ENCODE measurements around the gene C3orf22.
"Not testable (repeated sequence)": the region's sequence is repeated elsewhere in the genome, so short reads cannot be mapped to it uniquely, and the experiment has no call there.

C3orf22 gene, protein sequence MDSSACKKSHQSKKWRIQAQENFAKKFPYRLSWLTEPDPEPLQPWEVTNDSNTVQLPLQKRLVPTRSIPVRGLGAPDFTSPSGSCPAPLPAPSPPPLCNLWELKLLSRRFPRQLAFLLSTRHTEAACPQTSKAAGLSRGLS

DNA sequence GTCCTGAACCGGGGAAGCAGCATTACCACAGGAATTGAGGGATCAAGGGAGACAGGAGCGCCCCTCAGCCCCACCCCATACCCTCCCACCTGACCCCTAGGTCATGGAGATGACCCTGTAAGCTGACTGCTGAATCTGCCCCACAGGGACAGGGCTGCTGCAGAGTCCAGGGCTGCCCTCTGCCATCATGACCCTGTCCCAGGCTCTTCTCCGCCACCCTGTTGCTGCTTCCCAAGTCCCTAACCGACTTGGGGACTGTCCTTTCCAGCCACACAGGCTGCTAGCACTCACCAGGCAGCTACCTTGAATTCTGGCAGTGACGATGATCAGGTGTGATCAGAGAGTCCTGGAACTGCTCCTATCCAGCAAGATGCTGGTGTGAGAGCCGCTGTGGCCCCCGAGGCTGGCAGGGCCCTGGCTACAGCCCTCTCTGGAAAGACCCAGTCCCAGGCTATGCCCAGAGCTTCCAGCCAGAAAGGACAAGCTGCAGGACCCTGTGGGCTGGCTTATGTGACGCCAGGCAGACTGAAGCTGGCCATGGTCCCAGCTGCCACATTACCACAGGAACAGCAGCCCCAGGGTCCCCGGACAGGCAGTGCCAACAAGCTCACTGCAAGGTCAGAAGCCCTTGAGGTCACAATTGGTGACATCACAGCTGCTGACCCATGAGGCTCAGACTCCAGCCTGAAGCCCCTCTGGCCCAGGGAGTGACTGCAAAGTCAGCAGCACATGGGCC lies at the start of gene C3orf22:
C3orf22 (minus strand) TSS at position 597 of the 736 bp plus-strand sequence. CDS start 5,542 bp downstream, outside the sequence.
- DNase-seq (ENCODE audit: low read depth, low spot score): no peak

DNA sequence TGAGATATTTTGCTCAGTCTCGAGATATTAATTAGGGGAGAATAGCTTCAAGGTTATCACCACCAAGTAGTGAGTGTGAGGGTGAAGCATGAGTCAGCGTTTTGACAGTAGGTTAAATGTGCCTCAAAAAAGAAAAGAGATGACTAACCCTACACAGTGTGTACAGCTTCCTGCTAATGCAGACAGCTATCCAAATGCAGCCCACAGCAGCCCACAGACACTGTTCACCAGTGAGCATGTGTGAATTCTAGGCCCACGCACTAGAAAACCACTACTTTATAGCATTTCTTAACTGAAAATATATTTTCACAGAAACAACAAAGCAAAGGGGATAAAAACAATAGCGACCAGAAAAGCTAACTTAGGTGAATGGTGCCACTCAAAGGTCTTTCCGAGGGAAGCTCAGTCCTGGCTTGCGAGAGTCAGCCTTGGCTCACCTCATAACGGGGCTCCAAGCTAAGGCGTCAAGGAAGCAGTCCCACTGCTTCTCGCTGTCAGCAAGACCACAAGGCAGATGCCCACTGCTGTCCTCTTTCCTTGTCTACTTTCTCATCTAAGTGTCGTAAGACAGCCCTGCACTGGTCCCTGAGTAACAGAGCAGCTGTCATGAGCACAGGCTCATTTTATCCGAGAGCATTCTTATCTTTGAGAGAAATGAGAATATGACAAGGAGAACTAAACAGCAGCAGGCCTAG lies 48.6 kb upstream of the C3orf22 start:
- no peak for DNase-seq (ENCODE audit: low read depth, low spot score)

DNA sequence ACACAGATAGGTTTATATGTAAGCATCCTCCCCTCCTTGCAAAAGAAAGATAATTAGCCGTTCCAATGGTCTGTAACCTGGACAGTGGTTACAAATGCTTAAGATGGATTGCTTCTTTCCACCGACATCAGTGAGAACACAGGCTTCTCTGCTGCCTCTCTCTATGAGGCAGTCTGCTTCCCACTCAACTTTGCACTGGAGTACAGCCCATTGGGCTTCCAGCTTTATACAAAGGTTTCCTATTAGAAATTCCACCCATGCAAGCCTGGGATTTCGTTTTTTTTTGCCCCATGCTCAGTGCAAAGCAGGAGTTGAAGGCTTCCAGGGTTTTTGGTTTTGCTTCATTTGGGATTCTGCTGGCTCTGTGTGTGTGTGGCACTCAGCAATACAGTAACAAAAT lies 47.3 kb upstream of the C3orf22 start:
- no peak for DNase-seq (ENCODE audit: low read depth, low spot score)

DNA sequence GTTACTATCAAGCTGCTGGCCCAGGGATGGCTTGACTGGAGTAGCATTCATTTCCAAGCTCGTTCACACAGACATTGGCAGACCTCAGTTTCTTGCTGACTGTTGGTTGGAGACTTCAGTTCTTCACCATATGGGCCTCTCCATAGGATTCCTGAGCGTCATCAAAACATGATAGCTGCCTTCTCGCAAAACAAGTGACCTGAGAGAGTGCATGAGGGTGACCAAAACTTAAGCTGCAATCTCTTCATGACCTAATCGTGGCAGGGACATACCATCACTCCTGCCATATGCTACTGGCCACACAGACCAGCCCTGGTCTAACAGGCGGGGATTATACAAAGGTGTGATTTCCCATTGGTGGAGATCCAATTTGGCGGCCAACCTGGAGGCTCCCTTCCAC lies 46.0 kb upstream of the C3orf22 start:
- DNase-seq (ENCODE audit: low read depth, low spot score): no peak

DNA sequence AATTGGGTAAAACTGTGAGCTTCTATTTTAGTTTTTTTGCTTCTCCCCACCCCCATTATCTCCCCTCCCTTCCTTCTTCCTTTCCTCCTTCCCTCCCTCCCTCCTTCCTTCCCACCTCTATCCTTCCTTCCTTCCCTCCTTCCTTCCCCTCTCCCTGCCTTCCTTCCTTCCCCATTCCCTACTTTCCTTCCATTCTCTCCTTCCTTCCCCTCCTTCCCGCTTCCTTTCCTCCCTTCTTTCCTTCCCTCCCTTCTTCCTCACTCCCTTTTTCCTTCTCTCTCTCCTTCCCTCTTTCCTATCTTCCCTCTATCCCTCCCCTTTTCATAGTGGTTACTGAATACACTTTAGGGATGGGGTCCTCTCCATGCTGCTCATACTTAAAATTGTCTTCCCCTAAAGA lies 40.4 kb upstream of the C3orf22 start:
- no peak for DNase-seq (ENCODE audit: low read depth, low spot score)

DNA sequence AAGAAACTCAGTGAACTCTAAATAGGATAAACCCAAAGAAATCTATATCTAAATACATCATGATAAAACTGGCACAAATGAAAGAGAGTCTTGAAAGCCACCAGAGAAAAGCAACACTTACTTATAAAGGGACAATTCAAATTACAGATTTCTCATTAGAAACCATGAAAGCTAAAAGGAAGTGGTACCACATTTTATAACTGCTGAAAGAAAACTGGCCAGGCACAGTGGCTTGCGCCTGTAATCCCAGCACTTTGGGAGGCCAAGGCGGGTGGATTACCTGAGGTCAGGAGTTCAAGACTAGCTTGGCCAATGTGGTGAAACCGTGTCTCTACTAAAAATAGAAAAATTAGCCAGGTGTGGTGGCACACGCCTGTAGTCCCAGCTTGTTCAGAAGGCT lies 36.7 kb upstream of the C3orf22 start:
- DNase-seq (ENCODE audit: low read depth, low spot score): not testable (repeated sequence)

DNA sequence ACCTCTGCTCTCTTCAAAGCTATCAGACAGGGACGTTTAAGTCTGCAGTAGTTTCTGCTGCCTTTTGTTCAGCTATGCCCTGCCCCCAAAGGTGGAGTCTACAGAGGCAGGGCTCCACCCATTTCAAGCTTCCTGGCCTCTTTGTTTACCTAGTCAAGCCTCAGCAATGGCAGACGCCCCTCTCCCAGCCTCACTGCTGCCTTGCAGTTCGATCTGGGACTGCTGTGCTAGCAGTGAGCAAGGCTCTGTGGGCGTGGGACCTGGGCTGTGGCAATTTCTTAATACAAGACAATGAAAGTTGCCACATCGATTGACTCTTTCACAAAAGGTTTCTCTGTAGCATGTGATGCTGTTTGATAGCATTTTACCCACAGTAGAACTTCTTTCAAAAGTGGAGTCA lies 32.8 kb upstream of the C3orf22 start:
- not testable (repeated sequence) for DNase-seq (ENCODE audit: low read depth, low spot score)

DNA sequence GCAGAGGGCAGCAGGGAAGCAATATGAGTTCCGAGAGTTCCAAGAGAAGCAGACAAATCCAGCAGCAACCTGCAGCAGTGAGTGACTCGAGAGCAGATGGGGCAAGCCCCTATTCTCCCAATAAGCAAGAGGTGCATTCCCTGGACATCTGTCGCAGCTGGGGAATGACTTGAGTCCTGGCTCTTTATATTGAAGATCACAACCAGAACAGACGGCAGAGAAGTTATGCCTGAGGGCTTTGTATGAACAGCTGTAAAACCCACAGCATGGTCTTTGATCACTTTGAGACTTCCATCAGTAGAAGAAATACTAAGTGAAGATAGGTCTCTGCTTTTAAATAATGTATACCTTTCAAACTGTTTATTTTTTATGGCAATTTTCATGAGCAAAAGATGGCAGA lies 23.6 kb upstream of the C3orf22 start:
- no peak for DNase-seq (ENCODE audit: low read depth, low spot score)

DNA sequence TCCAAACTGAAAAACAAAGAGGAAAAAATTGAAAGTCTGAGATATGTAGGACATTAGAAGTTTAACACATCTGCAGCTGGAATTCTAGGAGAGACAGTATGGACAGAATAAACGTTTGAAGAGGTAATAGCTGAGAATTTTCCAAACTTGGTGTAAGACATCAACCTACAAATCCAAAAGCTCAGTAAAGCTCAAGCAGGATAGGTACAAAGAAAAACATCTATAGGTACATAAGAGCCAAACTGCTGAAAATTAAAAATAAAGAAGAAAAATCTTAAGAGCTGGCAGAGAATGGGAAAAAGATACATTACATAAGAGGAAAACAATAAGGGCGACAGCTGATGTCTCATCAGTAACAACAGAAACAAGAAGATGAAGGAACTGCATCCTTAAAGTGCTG lies 22.8 kb upstream of the C3orf22 start:
- DNase-seq (ENCODE audit: low read depth, low spot score): no peak

DNA sequence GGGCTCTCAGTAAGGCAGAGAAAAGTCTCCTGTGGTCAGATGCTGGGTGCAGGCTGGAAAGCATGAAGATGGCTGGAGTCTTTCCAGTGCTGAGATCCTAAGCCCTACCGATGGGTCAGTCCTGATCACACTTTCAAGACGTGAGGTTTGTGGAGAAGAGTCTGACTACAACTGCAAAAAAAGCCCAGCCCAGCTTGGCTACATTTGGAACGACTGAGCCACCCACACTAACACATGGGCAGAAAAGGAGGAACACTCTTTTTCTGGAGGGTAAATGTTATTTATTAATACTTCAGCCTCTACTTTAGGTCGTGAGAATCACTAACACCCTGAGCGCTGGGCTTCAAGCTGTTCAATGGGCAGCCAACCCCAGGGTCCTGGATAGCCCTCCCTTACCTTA lies 22.0 kb upstream of the C3orf22 start:
- no peak for DNase-seq (ENCODE audit: low read depth, low spot score)

DNA sequence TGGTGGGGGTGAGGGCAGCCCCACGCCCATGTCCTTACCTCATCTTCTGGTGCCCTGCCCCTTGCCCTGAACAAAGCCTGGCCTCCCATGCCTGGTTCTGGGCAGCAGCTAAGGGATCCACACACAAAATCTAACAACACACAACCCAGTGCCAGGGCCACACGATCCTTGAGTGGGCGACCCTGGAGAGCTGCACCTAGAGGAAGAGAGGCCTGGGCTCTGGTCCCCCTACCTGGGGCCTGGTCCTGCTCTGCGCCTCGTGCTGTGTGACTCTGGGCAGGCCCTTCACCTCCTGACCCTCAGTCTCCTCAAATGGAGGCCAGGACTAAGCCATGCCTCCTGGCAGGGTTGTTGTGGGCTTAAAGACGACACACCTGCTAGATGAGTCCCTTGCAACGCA lies 20.0 kb upstream of the C3orf22 start:
- no peak for DNase-seq (ENCODE audit: low read depth, low spot score)

DNA sequence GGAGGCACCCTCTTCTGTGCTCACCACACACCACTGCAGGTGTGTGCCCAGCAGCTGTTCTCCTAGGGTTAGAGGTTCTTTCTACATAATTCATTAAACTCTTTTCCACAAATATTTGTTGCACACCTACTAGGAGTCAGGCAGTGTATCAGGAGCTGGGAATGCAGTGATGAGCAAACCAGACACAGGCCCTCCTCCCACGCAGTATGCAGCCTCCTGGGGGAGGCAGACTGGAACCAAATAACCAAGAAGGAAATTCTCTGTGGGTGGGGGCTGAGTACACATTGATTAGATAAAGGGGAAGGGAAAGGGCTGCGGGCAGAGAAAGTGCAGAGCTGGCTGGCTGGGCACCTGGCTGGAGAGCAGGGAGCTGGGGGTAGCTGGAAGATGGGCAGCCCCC lies 18.5 kb upstream of the C3orf22 start:
- DNase-seq (ENCODE audit: low read depth, low spot score): no peak

DNA sequence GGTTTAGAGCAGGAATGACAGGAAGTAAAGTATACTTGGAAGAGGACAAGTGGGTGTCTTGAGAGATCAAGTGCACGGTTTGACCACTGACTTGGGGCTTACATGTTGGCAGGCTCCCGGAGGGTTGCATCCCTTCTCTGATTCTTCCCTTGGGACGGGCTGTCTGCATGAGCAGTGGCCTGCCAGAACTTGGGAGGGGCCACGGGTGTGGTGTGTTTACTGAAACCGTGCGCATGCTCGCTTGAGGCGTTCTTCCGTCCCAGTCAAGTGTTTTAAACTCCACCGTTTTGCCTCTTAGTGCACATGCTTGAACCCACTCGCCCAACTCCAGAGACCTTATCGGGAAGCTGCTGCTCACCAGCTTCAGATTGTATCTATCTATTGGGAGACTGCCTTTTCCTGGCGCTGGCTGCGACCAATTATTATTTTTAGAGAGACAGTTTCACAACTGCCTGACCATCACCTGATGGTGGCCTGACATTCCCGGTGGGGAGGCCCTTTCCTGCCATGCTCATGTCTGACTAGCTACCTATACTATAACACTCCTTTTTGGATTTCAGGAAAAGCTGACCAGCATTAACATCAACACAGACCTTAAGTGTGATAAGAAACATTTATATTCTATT lies 14.9 kb upstream of the C3orf22 start:
- DNase-seq (ENCODE audit: low read depth, low spot score): no peak

DNA sequence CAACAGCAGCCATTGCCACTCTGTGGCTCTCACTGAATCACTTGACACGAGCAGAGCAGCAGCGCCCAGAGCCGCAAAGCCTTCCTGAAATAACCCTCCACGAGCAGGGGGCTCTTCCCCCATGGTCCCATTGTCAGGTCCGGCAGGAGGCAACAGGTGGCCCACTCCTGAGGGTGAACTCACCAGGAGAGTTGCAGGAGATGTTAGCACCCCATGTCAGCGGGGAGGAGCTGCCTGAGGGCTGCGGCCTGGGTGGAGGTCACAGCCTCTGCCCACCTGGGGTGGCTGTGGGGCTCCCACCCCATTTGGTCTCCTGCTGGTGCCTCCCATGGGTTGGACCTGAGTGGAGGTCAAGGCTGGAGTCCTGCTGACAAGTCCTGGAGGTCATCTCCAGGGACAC lies 12.3 kb upstream of the C3orf22 start:
- DNase-seq (ENCODE audit: low read depth, low spot score): no peak

DNA sequence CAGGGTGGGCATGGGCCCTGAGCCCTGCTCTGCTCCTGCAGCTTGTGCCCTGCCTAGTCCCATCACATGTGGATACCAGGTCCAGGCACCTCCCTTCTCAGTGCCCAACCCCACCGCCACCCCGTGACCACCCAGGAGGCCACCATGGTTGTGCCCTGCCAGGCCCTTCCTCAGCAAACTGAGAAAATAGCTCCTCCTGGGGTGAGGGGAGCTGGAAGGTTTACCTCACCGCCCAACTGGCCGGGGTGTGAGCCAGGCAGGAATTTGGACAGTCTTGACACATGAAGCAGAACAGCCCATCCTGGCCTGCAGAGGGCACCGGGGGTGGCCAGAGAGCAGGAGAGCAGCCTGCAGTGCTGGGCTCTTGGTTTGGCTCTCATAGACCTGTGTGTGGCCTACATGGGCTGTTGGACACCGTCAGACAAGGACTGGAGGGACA lies 11.4 kb upstream of the C3orf22 start:
- no peak for DNase-seq (ENCODE audit: low read depth, low spot score)

DNA sequence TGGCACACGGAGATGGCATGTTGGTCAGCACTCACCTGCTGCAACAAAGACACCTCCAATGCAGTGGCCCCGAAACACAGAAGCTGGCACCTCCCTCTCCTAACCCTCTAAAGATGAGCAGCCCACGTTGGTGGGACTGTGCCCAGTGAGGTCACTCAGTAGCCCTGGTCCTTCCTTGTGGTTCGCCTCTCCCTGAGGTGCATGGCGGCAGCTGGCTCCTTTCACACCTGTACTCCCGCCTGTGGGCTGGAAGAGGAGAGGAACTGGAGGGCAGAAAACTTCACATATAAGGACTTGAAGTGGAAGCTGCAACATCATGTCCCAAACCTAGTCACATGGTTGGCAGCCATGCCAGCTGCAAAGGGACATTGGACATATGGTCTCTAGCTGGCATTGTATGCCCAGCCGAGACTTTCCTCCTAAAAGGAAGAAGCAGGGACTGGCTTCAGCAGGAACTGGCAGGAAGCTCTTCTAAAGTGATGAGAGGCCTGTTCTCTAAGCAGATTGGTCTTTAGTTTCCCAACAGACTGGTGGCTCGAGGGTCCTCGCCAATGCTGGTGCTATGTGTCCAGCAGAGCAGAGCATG lies 10.8 kb upstream of the C3orf22 start:
- DNase-seq (ENCODE audit: low read depth, low spot score): no peak

DNA sequence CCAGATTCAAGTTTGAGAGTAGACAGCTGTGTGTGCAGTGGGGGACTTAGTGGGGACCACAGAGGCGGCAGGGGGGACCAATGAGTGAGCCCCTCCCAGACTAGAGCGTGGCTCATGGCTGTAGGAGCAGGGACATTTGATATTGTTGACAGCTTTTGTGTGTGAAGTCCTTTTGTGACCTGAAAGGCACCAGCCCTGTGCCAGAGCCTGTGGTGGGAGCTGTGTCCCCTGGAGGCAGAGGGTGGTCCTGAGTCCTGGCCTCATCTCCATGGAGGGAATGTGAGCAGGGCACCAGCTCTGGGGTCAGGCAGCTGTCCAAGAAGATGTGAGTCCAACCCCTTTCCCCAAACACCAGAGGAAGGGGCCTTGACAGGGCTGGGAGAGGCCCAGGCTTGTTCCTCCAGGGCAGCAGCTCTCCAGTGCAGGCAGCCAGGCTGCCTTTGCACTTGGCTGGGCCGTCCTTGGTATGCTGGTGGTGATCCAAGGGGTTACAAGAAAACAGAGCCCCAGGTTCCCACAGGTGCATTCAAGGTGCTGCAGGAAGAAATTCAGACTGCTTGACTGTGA lies 10.1 kb upstream of the C3orf22 start:
- no peak for DNase-seq (ENCODE audit: low read depth, low spot score)

DNA sequence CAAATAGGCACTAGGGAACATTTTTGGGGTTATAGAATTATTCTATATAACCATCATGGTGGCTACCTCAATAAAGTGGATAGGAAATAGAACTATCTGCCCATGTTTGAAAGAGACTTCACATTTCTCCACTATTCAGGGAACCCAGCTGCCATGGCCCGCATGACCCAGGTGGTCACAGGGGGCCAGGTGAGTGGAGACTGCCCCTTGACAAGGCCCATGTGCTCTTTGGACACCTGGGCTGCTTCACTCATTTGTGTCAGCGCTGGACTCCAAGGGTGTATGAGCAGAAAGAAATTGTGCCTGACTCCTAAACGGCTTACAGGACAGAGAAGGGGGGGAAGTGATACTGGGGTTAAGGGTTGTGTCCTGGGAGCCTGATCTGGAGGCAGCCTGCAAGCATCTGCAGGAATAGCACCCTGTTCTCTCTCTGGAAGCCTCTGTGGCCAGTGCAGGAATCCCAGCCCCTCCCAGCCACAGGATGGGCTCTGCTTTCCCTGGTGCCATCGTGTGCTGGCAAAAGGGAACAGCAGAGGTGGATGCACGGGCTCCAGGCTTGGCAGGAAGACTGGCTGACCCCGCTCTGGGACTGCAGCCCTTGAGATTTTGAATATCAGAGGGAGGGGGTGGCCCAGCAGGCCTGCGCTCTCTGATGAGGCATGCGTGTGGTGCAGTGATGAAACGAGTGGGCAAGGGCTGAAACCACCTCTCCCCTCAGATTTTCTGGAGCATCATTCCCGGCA lies 9.1 kb upstream of the C3orf22 start:
- no peak for DNase-seq (ENCODE audit: low read depth, low spot score)

DNA sequence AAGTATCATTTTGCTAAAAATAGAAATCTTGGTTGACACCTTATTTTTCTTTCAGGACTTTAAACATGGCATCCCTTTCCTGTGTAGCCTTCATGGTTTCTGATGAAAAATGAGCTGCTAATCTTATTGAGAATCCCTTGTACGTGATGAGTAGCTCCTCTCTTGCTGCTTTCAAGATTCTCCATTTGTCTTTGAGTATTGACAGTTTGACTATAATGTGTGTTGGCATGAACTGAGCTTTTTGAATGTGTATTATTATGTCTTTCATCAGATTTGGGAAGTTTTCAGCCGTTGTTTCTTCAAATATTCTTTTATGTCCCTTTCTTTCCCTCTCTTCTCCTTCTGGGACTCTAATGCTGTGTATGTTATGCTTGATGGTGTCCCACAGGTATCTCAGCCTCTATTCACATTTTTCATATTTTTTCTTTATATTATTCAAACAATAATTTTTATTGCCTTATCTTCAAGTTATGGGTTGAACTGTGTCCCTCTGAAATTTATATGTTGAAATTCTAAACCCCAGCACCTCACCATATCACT lies 4.1 kb upstream of the C3orf22 start:
- DNase-seq (ENCODE audit: low read depth, low spot score): no peak

DNA sequence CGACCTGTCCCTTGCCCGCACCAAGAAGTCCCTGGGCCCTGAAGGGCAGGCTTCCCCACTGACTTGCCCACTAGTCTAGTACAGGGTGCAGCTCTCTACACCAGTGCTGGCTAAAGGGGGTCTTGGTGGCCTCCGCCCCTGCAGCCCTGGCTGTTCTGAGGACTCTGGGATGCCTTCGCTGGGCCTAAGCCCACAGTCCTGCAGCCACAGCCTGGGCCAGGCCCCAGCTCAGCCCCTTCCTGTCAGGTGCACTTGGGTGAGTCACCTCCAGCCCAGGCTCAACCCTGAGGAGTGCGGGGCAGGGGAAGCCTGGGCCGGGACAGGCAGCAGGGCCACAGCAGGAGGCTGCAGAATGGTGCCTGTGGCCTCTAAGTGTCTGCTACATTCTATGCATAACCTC lies 971 bp downstream of the C3orf22 start:
- no peak for DNase-seq (ENCODE audit: low read depth, low spot score)

DNA sequence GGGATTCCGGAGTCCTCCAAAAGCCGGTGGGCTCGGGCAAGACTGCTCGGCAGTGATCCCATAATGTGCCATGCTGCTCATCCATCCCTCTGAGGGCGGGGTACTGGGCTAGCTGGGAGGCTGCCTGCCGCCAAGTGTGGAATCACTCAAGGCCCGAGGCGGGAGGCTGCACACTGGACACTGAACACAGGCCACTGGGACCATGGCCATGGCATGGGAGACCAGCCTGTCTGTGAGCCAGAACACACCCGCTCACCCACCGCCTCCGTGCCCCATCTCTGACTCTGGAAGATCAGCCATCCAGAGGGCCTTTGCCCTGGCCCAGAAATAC lies 1.4 kb downstream of the C3orf22 start:
- DNase-seq (ENCODE audit: low read depth, low spot score): no peak

Data from brain pericyte (primary cell).